GM21381 (cell line): Measurements from ENCODE around the gene MYO1E.
"Not testable (repeated sequence)": the region's sequence is repeated elsewhere in the genome, so short reads cannot be mapped to it uniquely, and the experiment has no call there.

Source experiments
- ATAC-seq: cut with Tn5 transposase; IDR thresholded peaks from one replicate; pipeline ENCODE4 v1.9.1; 2021; ENCODE audit warnings: mild to moderate bottlenecking, moderate library complexity; ENCODE audit not compliant: unreplicated experiment

The MYO1E gene

DNA sequence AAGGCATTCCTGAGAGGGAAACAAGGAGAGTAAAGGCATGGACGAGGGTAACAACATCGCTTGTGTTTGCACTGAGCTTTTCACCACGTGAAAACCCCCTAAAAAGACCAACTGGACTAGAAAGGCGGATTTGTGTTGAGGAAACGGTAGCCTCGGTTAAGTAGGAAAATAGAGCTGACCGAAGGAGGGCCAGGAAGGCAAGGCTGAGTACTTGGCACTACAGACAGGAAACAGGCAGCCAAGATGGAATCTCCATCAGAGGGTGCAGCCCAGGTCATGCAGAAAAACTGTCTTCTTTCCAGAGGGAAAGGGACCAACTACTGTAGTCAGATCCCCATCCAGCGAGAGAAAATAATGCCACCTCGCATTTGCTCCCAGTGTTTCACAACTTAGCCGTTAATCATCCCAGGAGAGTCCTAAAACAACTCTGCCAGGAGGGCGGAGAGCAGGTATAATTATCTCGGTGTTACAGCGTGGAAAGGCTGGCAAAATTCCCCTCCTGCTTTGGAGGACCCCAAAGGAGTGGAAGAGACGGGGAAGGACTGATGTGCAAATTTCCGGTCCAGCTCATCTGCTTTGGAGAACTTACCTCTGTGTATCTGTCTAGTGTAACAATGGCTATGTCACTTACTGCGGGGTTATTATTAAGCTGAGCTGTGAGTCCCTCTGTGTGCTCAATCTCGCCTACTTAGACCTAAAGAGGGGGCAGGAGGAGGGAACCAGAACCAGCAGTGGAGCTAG is 77.2 kb downstream of the MYO1E start:
- no peak for ATAC-seq

DNA sequence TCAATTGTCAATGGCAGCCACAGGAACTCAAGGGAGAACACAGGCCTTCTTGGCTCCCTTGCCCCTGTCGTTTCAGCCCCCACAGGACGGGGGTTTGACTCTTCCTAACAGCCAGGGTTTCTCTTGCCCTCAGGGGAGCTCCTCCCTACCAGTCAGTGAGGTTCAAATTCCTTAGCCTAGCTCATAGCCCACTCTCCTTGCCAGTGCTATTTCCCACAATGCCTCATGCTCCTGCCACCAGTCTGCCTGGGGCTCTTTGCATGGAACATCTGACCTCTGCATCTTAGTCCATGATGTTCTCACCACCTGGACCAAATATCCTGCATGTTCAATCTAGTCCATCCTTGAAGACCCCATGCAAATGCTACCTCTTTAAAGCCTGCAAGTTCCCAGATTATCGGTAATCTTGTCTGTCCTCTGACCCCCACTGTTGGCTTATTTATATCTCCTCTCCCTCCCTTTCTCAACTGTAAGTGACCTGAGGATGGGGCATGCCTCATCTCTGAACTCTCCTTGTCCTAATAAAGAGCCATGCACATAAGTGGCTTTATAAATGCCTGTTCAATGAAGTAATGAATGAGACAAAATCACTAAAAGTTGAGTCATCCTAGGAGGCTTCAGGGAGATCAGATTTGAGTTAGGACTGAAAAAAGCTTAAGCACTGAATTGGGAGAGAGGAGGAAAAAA is 78.0 kb downstream of the MYO1E start:
- no peak for ATAC-seq

DNA sequence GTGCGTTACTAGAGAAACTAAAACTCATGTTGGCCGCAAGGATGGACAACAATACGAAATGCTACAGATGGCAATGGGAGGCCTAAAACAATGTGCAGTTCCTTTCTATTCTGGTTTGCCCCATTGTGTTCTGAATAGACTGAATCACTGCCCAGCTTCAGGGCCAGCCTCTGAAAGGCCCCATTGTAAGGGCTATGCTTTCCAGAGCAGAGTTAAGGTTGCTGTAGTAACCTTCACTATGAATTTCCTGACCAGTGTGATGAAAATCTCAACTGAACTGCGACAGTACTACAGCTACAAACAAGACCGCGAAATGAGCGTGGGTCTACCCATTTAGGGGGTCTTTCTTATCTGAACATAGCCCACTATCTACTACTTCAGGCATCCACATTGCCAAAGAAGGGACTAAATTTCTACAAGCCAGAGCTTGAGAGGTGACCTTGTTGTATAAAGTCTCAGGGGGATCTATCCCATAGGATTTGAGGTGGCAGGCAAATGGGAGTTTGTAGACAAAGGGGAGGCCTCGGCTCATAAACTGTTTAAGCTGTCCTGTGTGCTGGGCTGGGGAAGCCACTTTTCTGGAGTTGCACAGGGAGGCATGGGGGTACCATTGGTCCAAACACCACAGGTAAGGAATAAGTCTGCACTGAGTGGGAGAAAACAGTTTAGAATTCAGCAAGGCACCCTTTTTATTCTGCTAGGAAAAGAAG is 80.1 kb downstream of the MYO1E start:
- ATAC-seq = no peak

DNA sequence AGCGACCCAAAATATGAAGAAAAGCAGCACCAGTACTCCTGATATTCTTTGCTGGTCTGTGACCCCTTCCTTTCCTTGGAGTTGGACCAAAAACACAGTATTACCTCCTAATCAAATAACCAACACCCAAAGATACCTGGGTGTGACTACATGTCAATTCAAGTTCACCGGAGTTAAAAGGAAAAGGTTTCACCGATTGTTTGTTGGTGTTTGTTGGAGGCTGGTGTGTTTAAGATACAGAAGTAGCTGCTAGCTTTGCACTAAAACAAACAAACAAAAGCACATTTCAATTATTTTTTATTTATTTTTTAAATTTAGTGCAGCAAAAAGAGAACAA is 81.5 kb downstream of the MYO1E start:
- ATAC-seq = no peak

DNA sequence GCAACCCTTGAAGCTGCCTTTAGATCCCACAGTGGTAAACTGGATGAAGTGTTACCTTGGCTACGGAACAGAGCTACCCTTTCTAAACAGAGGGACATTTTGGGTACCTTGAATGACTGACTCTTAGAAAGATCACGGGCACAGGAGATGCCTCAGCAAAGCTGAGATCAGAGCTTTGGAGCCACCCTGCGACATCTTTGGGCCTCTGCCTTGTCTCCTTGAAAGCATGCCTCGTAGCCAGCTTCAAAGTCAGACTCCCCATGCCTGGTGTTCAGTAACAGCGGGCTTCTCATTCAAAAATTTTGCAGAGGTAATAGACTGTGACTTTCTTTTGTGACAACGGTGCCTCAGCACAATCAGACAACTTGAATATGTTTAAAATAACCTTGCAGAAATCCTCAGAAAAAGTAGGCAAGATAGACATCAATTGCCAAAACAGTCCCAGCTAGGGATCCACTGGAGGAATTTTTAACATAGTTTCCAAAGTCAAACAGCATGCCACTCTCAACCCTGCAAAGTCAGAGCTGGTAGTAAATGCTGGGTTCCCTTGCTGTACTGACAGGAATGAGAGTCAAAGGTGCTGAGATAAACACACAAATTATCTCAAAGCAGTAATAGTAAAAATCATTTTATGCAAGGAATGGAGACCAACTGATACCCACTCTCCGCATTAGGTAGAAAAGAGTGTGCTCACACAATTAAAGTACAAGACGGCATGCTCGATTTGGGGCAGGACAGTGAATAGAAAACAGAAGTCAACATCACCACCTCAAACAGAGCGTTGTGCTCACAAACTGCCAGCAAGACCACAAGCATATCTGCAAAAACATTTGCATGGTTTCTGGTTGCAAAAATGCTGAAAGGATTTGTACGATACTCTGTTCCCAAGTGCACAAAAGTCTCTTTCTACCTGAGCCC is 82.1 kb downstream of the MYO1E start:
- ATAC-seq = no peak

DNA sequence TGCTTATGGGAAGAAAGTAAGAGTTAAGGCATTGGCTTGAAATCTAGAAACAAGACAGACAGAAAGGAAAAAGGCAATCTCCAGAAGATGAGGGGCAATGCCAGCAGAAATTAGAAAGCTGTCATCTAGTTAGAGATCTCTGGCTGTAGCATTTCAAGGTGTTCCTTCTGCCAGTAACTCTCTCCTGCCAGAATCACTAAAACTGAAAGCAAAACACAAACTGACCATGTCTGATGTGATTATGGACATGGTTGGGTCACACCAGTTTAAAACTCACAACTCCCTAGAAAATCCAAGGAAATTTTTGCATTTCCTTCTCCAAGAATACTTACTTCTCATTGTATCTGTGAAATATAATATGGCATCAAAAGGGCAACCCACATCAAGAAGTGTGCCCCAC is 83.1 kb downstream of the MYO1E start:
- no peak for ATAC-seq

DNA sequence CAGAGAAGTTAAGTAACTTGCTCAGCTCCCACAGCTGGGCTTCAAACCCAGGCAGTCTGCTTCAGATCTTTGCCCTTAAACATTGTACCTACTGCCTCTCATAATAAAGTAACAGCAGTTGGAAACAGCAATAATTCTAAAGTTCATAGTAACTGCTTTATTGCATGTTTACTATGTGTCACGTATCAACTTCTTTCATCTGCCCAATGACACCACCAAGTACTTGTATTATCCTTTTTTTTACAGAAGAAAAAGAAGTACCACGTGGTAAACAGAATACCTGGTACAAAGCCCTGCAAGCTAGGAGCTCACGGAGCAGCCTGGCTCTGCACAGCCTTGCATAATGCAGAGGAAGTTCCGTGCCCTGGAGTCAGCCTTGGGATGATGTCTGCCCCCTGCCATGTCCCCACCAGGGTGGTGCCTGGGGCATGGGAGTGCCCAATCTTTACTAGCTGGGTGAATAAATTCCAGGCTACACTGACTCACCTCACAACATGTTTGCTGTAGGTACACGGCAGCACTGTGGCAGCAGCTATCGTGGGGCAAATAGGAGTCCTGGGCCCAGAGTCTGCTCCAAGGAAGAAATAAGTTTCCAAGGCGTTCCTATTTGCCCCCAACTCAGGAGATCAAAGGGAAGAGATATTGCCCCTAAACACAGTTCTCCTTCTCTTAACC is 88.8 kb downstream of the MYO1E start:
- no peak for ATAC-seq

DNA sequence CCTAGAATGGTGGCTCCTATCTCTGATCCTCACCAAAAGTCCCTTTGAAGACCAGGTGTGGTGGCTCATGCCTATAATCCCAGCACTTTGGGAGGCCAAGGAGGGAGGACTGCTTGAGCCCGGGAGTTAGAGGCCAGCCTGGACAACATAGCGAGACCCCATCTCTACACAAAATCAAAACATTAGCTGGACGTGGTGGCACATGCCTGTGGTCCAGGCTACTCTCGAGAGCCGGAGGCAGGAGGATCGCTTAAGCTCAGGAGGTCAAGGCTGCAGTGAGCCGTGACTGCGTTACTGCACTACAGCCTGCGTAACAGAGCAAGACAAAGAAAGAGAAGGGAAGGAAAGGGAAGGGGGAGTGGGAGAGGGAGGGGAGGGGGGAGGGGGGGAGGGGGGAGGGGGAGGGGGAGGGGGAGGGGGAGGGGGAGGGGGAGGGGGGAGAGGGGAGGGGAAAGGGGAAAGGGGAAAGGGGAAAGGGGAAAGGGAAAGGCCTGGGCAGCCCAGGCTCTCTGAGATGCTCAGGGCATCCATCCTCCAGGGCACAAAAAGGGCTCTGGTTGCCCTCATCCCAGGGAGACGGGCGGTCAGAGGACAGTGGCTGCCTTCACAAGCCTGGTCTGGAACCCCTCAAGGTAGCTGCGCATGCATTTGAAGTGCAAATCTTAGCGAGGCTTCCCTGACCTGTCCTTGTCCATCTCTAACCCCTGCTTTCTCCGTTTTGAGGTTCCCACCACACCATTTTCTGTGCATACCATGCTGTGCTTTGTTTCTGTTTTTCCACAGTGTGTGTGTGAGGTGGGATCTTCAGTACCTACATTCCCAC is 89.9 kb downstream of the MYO1E start:
- no peak for ATAC-seq

DNA sequence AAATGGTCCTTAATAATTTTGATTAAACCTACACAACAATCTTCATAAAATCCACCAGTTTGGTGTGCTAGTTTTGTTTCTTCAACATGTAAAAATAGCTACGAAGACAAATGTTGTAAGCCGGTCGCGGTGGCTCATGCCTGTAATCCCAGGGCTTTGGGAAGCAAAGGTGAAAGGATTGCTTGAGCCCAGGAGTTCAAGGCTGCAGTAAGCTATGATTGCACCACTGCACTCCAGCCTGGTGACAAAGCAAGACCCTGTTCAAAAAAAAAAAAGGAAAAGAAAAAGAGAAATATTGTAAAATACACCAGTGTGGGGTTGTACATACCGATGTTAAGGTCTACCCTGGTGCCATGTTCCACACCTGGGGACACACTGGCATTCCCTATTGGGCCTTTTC is 91.0 kb downstream of the MYO1E start:
- ATAC-seq = no peak

DNA sequence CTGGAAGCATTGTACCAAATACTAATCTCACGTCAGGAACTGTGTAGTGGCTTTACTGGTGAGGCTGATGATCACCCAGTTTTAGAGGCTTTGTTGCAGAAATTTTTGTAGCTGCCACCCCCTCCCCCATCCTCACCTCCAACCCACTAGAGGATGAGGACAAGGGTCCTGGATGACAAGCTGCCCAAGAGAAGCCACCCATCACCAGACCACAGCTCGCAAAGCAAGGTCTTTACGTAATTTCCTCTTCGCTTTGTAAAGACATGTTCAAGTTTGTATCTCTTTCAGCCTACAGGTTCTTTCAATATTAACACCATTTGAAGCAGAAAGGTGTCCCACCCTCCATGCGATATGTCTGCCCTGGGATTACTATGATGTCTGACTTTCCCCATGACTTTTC is 91.8 kb downstream of the MYO1E start:
- no peak for ATAC-seq

DNA sequence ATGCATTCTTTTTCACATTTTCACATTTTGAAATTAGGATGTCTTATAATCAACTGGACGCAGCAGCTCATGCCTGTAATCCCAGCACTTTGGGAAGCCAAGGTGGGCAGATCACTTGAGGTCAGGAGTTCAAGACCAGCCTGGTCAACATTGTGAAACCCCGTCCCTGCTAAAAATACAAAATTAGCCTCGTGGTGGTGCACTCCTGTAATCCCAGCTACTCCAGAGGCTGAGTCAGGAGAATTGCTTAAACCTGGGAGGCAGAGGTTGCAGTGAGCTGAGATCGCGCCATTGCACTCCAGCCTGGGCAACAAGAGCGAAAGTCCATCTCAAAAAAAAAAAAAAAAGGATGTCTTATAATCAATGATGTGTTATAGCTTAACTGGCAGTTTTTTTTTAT is 92.4 kb downstream of the MYO1E start:
- ATAC-seq = not testable (repeated sequence)

DNA sequence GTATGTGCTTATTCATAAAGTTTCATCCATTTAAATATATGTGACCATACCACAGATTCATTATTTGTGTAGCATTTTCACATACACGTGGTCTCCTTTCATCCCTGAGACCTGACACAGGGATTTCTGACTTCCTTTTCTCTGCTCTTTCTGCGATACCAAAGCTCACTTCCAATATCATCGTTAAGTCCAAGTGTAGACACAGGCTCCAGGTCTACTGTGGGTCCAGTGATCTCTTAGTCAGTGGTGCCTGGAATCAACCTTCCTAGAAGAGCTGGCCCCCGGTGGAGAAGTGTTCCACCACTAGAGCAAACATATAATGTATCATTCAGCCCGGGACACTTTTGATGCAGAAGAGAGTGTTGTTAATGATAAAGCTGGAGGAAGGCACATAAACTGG is 93.6 kb downstream of the MYO1E start:
- no peak for ATAC-seq

DNA sequence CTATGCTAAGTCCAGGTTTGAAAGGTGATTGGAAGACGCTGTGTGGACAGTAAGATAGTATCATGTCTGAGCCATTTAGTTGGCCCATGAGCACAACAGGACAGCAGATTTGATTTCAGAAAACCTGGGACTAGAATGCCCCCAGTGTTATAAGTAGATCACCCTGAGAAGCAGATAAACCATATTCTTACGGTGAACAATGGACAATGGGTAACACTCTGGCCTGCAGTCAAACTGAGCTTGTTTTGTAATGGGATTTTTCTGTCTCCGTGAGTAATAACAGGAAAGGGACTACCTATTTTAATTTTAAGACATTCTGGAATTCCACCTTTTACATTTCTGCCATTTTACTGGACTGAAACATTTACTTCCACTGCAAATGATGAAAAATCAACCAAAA is 94.6 kb downstream of the MYO1E start:
- no peak for ATAC-seq

DNA sequence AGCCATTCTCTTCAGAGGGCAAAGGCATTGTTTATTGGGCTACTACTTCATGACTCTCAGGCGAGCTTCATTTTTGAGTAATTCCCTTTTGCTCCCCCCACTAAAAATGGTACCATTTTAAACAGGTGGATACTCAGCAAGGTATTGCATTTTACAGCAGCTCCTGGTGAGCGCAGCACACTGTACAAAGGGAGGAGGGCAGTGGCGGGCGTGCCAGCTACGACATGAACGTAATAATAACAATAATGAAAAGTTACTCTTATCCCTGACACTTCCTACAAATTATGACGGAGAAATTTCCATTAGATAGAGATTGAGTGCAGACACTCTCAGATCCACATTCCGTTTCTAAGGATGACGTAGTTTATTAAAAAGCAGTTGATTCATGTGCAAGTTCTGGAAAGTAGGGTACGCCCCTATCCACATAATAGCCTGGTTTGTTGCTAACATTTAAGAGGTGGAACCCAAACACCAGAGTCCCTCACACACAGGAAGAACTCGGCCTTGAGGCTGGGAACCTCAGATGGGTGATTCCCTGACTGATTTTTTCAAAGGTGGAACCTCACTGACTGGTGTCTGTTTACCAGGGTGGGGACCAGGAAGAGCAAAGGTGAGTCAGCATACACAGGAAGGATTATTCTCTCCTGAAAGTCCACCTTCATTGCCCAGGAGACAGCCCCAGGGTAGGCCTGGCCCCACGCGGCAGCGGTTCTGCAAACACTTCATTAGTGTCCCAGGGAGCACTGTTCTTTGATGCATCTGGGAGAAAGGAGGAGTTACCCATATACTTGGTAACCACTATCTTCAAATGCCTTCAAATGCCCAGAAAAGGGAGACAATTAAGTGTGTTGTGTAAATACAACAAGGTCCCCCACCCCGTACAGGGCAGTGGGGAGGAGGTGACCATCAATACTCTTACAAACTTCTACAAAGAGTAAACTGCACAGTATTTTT is 96.2 kb downstream of the MYO1E start:
- no peak for ATAC-seq

DNA sequence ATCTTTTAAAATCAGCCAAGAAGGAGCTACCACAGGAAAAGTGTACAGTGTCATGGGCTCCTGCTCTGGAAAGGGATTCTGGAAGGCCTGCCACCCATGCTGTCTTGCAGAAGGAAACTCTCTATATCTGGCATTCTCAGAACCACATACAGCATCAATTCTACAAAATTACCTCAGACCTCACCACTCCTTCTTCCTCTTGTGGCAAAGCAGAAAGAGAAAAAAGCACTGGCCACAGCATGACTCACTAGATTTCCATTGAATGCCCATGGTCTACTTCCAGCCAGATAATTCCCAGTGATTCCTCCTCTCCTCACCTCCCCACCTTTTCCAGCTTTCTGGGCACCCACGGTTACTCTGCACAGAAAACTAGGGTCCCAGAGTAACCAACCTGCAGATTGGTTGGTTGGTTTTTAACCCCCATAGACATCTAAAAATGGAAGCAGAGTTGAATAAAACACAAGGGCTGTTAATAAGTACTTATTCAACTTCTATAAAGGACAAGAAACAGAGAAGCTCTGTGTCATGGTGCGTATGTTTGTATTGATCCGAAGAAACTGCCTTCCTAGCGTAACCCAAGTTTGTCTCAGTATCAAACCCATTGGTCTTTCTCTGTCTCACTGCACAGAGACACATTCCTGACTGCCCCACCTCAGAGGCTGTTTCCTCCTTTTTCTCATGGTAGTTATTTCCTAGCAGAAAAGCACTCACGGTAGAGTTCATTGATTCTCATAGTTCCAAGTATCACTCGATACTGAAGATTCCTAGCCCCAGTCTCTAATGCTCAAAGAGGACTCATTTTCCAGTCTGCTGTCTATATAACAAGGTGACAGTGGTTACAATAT is 98.3 kb downstream of the MYO1E start:
- ATAC-seq = peak; percentile 60

DNA sequence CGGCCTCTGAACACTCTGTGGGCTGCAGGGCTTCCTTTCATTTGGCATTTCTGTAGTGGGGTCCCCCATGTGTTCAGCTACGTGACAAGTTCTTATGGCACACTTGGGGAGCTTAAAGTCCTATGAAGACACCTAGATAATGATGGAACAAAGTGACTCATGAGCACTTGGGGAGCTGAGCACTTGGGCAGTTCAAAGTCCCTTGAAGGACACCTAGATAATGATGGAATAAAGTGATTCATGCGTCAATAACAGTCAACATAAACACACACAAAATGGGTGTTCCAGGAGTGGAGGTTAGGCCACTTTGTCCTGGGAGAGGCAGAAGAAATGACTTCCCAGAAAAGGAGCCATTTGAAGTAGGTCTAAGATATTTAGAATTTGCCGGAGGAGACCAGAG is 99.4 kb downstream of the MYO1E start:
- no peak for ATAC-seq

DNA sequence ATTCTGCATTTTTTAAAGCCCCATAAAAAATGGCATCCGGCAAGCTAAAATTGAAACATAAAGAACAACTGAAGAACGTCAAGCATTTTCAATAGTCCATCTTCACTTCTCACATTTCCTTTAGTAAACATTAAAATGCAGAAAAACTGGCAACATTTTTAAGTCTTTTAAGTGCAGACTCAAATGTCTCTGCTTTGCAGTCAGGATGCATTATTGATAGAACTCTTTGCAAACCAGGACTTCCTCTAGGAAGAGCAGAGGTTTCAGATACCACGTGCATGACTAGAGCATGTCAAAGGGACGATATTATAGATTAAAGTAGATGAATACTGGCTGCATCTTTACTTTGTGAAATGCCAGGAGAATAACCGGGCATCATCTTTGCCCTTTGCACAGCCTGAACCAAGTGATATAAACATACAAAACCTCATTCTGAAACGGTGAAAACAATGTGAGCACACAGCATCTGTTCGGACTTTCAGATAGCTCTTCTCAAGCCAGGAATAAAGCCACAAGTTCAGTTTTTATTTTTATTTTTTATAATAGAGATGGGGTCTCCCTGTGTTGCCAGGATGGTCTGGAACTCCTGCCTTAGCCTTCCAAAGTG is 101.0 kb downstream of the MYO1E start:
- ATAC-seq = no peak
